Mesendoderm (in vitro differentiated cells): ENCODE measurements around the gene PGC.

Experiments
- DNase-seq: peaks from one replicate; pipeline ENCODE4 v3.0.0; 2013
- H2AK5ac ChIP-seq: 2 replicates; pipeline ENCODE4 v1.6.1; 2013; ENCODE audit warnings: low read length, inconsistent platforms
- H2BK120ac ChIP-seq: 2 replicates; pipeline ENCODE4 v1.6.1; 2013; ENCODE audit warnings: low read depth, mild to moderate bottlenecking, low read length, moderate library complexity, mixed read lengths
- H2BK15ac ChIP-seq: replicated peaks from 2 replicates; pipeline ENCODE4 v1.6.1; 2013; ENCODE audit warnings: low read depth, mild to moderate bottlenecking, moderate library complexity
- H2BK5ac ChIP-seq: 2 replicates; pipeline ENCODE4 v1.6.1; 2013; ENCODE audit warnings: low read length, inconsistent platforms
- H3K18ac ChIP-seq: 2 replicates; pipeline ENCODE4 v1.6.1; 2013; ENCODE audit warnings: mild to moderate bottlenecking, low read length, mixed read lengths
- H3K23ac ChIP-seq: one replicate; pipeline ENCODE4 v1.6.1; 2013; ENCODE audit warnings: low read length
- H3K27ac ChIP-seq: 2 replicates; pipeline ENCODE4 v1.5.1; 2013; ENCODE audit warnings: low read depth, mild to moderate bottlenecking, inconsistent platforms, low read length, moderate library complexity
- H3K27me3 ChIP-seq: 2 replicates; pipeline ENCODE4 v1.6.1; 2013; ENCODE audit warnings: low read length, control low read depth, mild to moderate bottlenecking, inconsistent platforms; ENCODE audit not compliant: insufficient read depth, poor library complexity
- H3K36me3 ChIP-seq: 2 replicates; pipeline ENCODE4 v1.6.1; 2013; ENCODE audit warnings: low read length, inconsistent platforms; ENCODE audit not compliant: control insufficient read depth, insufficient read depth
- H3K4ac ChIP-seq: one replicate; pipeline ENCODE4 v1.6.1; 2013; ENCODE audit warnings: low read depth, mild to moderate bottlenecking, low read length, moderate library complexity
- H3K4me1 ChIP-seq: 2 replicates; pipeline ENCODE4 v1.6.1; 2013; ENCODE audit warnings: low read depth, low read length, inconsistent platforms; ENCODE audit not compliant: control insufficient read depth
- H3K4me2 ChIP-seq: 2 replicates; pipeline ENCODE4 v1.6.1; 2013; ENCODE audit warnings: low read length
- H3K4me3 ChIP-seq: 2 replicates; pipeline ENCODE4 v1.5.1; 2013; ENCODE audit warnings: mild to moderate bottlenecking, low read length
- H3K56ac ChIP-seq: one replicate; pipeline ENCODE4 v1.6.1; 2013; ENCODE audit warnings: low read length
- H3K79me1 ChIP-seq: 2 replicates; pipeline ENCODE4 v1.6.1; 2013; ENCODE audit warnings: low read length, inconsistent platforms
- H3K79me2 ChIP-seq: 2 replicates; pipeline ENCODE4 v1.6.1; 2013; ENCODE audit warnings: mild to moderate bottlenecking, low read length; ENCODE audit not compliant: control insufficient read depth, insufficient read depth
- H3K9ac ChIP-seq: 2 replicates; pipeline ENCODE4 v1.6.1; 2013; ENCODE audit warnings: low read length, inconsistent platforms
- H4K5ac ChIP-seq: one replicate; pipeline ENCODE4 v1.6.1; 2013; ENCODE audit warnings: low read length
- H4K8ac ChIP-seq: one replicate; pipeline ENCODE4 v1.6.1; 2013; ENCODE audit warnings: low read depth, mild to moderate bottlenecking, control low read depth, low read length, moderate library complexity
- whole genome bisulfite sequencing: extraction: QIAGEN DNeasy Blood & Tissue Kit; methylation state at CpG from one replicate; pipeline ENCODE4 v1.1.7; 2013; ENCODE audit warnings: low lambda C conversion rate, missing lambda C conversion rate; ENCODE audit not compliant: insufficient coverage; ENCODE audit errors: extremely low coverage; 5-methylcytosine and 5-hydroxymethylcytosine counted together

Gene PGC

GRCh38 chr6:41699063-41699462 lies 48.1 kb downstream of the PGC start:
- Histone ChIP-seq H4K8ac (no peak overlapping the region), H3K27ac (no peak overlapping the region), H3K18ac (no peak overlapping the region), H3K27me3 (no peaks in the 10 kb centered on the region), H2AK5ac (no peak overlapping the region), H3K79me2 (no peaks in the 10 kb centered on the region), H3K4me3 (no peak overlapping the region), H3K79me1 (no peaks in the 10 kb centered on the region), H2BK5ac (no peak overlapping the region), H2BK15ac (no peak overlapping the region), H3K4me2 (no peak overlapping the region), H3K23ac (no peak overlapping the region), H3K4me1 (no peaks in the 10 kb centered on the region), H4K5ac (no peak overlapping the region), H3K9ac (no peak overlapping the region), H3K56ac (no peak overlapping the region), H3K4ac (no peak overlapping the region), H2BK120ac (no peak overlapping the region), H3K36me3 (no peaks in the 10 kb centered on the region)
- no CpG with 5 or more reads among the region's 2 CpGs for WGBS
- no peak for DNase-seq

GRCh38 chr6:41697861-41698781 lies 49.1 kb downstream of the PGC start:
- Histone ChIP-seq H3K9ac (no peak overlapping the region), H4K5ac (no peak overlapping the region), H3K27ac (no peak overlapping the region), H2BK15ac (no peak overlapping the region), H4K8ac (no peak overlapping the region), H2AK5ac (no peak overlapping the region), H3K4me3 (no peak overlapping the region), H3K79me1 (no peaks in the 10 kb centered on the region), H3K79me2 (no peaks in the 10 kb centered on the region), H3K4ac (no peak overlapping the region), H3K27me3 (no peaks in the 10 kb centered on the region), H3K18ac (no peak overlapping the region), H3K23ac (no peak overlapping the region), H3K4me1 (no peaks in the 10 kb centered on the region), H2BK120ac (no peak overlapping the region), H3K4me2 (no peak overlapping the region), H3K56ac (peak overlapping the region; percentile 49), H3K36me3 (no peaks in the 10 kb centered on the region), H2BK5ac (no peak overlapping the region)
- WGBS = no CpG with 5 or more reads among the region's 15 CpGs
- DNase-seq = no peak

- no peaks in the 10 kb centered on the region for H3K4me1 ChIP-seq
- H2AK5ac ChIP-seq = no peak overlapping the region
- no peak overlapping the region for H3K56ac ChIP-seq
- no peak overlapping the region for H2BK15ac ChIP-seq
- no peak overlapping the region for H3K4me3 ChIP-seq
- no peaks in the 10 kb centered on the region for H3K27me3 ChIP-seq
- H3K4me2 ChIP-seq = no peak overlapping the region
- no peak overlapping the region for H3K18ac ChIP-seq
- H3K79me2 ChIP-seq = no peaks in the 10 kb centered on the region
- H3K9ac ChIP-seq = no peak overlapping the region
- DNase-seq = no peak
- H4K8ac ChIP-seq = no peak overlapping the region
- H2BK5ac ChIP-seq = no peak overlapping the region
- no CpG with 5 or more reads among the region's 6 CpGs for WGBS
- no peak overlapping the region for H3K27ac ChIP-seq
- no peak overlapping the region for H3K23ac ChIP-seq
- no peak overlapping the region for H2BK120ac ChIP-seq
- no peaks in the 10 kb centered on the region for H3K36me3 ChIP-seq
- no peak overlapping the region for H3K4ac ChIP-seq
- no peaks in the 10 kb centered on the region for H3K79me1 ChIP-seq
- H4K5ac ChIP-seq = no peak overlapping the region
Measured at GRCh38 chr6:41696788-41697187, 50.4 kb downstream of the PGC start.

- no CpG with 5 or more reads among the region's 6 CpGs for WGBS
- Histone ChIP-seq H3K23ac (no peak overlapping the region), H4K5ac (no peak overlapping the region), H3K36me3 (no peaks in the 10 kb centered on the region), H2BK15ac (no peak overlapping the region), H3K4me1 (no peaks in the 10 kb centered on the region), H3K18ac (no peak overlapping the region), H3K27me3 (no peaks in the 10 kb centered on the region), H3K79me2 (no peaks in the 10 kb centered on the region), H3K4me2 (no peak overlapping the region), H3K56ac (no peak overlapping the region), H2AK5ac (no peak overlapping the region), H3K9ac (no peak overlapping the region), H3K4me3 (no peak overlapping the region), H2BK5ac (no peak overlapping the region), H3K4ac (no peak overlapping the region), H3K79me1 (no peaks in the 10 kb centered on the region), H3K27ac (no peak overlapping the region), H4K8ac (no peak overlapping the region), H2BK120ac (no peak overlapping the region)
- no peak for DNase-seq
Measured at GRCh38 chr6:41695825-41696224, 51.4 kb downstream of the PGC start.

GRCh38 chr6:41694815-41695526 lies 52.2 kb downstream of the PGC start:
- Histone ChIP-seq H3K79me1 (no peaks in the 10 kb centered on the region), H4K8ac (no peak overlapping the region), H3K18ac (no peak overlapping the region), H3K4ac (no peak overlapping the region), H3K23ac (no peak overlapping the region), H2BK15ac (no peak overlapping the region), H3K4me3 (no peak overlapping the region), H3K9ac (no peak overlapping the region), H3K56ac (no peak overlapping the region), H3K27ac (no peak overlapping the region), H3K36me3 (no peaks in the 10 kb centered on the region), H2BK5ac (no peak overlapping the region), H3K4me2 (no peak overlapping the region), H3K79me2 (no peaks in the 10 kb centered on the region), H2BK120ac (no peak overlapping the region), H3K27me3 (no peaks in the 10 kb centered on the region), H2AK5ac (no peak overlapping the region), H4K5ac (no peak overlapping the region), H3K4me1 (no peaks in the 10 kb centered on the region)
- DNase-seq = no peak
- WGBS = no CpG with 5 or more reads among the region's 6 CpGs
